ENCODE data around the gene PALS1.

GRCh38 chr14:67253076-67253635 is 11.9 kb downstream of the PALS1 start:
- no peak for TF ChIP-seq STAT1 (IDR thresholded peaks at IDR 0.05; ENCODE audit: unreplicated experiment)
- TF ChIP-seq, protein P1, sequence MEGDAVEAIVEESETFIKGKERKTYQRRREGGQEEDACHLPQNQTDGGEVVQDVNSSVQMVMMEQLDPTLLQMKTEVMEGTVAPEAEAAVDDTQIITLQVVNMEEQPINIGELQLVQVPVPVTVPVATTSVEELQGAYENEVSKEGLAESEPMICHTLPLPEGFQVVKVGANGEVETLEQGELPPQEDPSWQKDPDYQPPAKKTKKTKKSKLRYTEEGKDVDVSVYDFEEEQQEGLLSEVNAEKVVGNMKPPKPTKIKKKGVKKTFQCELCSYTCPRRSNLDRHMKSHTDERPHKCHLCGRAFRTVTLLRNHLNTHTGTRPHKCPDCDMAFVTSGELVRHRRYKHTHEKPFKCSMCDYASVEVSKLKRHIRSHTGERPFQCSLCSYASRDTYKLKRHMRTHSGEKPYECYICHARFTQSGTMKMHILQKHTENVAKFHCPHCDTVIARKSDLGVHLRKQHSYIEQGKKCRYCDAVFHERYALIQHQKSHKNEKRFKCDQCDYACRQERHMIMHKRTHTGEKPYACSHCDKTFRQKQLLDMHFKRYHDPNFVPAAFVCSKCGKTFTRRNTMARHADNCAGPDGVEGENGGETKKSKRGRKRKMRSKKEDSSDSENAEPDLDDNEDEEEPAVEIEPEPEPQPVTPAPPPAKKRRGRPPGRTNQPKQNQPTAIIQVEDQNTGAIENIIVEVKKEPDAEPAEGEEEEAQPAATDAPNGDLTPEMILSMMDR (conservative IDR thresholded peaks at IDR 0.05; ENCODE audit: low read depth in 2 of 2): no peak
- TF ChIP-seq ZNF331 (CRISPR knock-in tag; IDR thresholded peaks at IDR 0.05; ENCODE audit: low read depth): no peak
- TF ChIP-seq, protein P2, sequence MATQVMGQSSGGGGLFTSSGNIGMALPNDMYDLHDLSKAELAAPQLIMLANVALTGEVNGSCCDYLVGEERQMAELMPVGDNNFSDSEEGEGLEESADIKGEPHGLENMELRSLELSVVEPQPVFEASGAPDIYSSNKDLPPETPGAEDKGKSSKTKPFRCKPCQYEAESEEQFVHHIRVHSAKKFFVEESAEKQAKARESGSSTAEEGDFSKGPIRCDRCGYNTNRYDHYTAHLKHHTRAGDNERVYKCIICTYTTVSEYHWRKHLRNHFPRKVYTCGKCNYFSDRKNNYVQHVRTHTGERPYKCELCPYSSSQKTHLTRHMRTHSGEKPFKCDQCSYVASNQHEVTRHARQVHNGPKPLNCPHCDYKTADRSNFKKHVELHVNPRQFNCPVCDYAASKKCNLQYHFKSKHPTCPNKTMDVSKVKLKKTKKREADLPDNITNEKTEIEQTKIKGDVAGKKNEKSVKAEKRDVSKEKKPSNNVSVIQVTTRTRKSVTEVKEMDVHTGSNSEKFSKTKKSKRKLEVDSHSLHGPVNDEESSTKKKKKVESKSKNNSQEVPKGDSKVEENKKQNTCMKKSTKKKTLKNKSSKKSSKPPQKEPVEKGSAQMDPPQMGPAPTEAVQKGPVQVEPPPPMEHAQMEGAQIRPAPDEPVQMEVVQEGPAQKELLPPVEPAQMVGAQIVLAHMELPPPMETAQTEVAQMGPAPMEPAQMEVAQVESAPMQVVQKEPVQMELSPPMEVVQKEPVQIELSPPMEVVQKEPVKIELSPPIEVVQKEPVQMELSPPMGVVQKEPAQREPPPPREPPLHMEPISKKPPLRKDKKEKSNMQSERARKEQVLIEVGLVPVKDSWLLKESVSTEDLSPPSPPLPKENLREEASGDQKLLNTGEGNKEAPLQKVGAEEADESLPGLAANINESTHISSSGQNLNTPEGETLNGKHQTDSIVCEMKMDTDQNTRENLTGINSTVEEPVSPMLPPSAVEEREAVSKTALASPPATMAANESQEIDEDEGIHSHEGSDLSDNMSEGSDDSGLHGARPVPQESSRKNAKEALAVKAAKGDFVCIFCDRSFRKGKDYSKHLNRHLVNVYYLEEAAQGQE (IDR thresholded peaks at IDR 0.05; ENCODE audit: unreplicated experiment): no peak
- no peak for TF ChIP-seq EZH2 (IDR thresholded peaks at IDR 0.05; ENCODE audit: low read depth, unreplicated experiment)
- TF ChIP-seq EZH2phosphoT487 (IDR thresholded peaks at IDR 0.05; ENCODE audit: unreplicated experiment): no peak
- TF ChIP-seq POLR2AphosphoS5 (IDR thresholded peaks at IDR 0.05; ENCODE audit: low read depth): no peak
- no peak for TF ChIP-seq CREB1 (CRISPR knock-in tag; IDR thresholded peaks at IDR 0.05; ENCODE audit: low read depth)

Data from GM23338 (cell line).